ENCODE results near the gene CATSPER1. TPM values are rescaled to one million over a fixed set of nuclear protein-coding genes. Genes with fewer than 3 reads are reported as not detected.

Gene CATSPER1
- total and polyA plus RNA-seq, 2 of the 13 experiments (the other 11 are each of a cell fraction or from before 2014, with no cell fraction given), result 0.17 TPM; not detected in 1

GRCh38 chr11:66012371-66012945 lies 13.8 kb downstream of the CATSPER1 start:
- 52% methylated on average over 6 of the region's 12 CpGs for WGBS (ENCODE audit: low lambda C conversion rate)
- no peak for DNase-seq (ENCODE audit: low spot score)
- Histone ChIP-seq H2AFZ (ENCODE audit: low read length) (no peak overlapping the region), H3K27me3 (ENCODE audit: control insufficient read depth in 1 of 2, insufficient read depth in 2 of 2, low read length in 2 of 2) (peaks cover 9 to 45% of the 10 kb centered on the region in 2 experiments; a peak in 4 of 5 replicates), H3K27ac (ENCODE audit: extremely low read length, insufficient read depth, low read length) (no peak overlapping the region), H3K4me2 (ENCODE audit: low read depth, low read length) (no peak overlapping the region), H3K9ac (ENCODE audit: insufficient read depth, low read depth, low read length) (no peak overlapping the region), H3K4me3 (replicated peaks in 1 of 3; ENCODE audit: insufficient read depth in 1 of 3, low read depth in 2 of 3, low read length in 3 of 3) (no peak overlapping the region), H3K9me3 (ENCODE audit: low read length) (no peaks in the 10 kb centered on the region), H3K79me2 (ENCODE audit: insufficient read depth, low read length) (no peaks in the 10 kb centered on the region), H3K4me1 (ENCODE audit: insufficient read depth, low read length) (peaks cover 6% of the 10 kb centered on the region; the same call in 1 of the 2 replicates), H4K20me1 (ENCODE audit: insufficient read depth, low read length) (no peaks in the 10 kb centered on the region), H3K36me3 (replicated peaks in 1 of 2; ENCODE audit: control insufficient read depth in 1 of 2, insufficient read depth in 2 of 2, low read length in 2 of 2) (no peaks in the 10 kb centered on the region)
- in situ Hi-C loops (cut with HindIII; ENCODE audit: extremely low pct_ligation_motif_present, low pct_unique_long_range_greater_than_20kb) (no loop called here), intact Hi-C loops (cut with micrococcal nuclease; ENCODE audit: unreplicated experiment) (no loop called here)
- BruUV-seq (replicated peaks), result no TSS peak
- FAIRE-seq, result no peak
- TF ChIP-seq ZKSCAN1 (IDR thresholded peaks at IDR 0.05; ENCODE audit: low read length) (no peak), JARID2 (CRISPR knock-in tag; IDR thresholded peaks at IDR 0.05; ENCODE audit: insufficient replicate concordance) (no peak), ZNF784 (CRISPR knock-in tag; IDR thresholded peaks at IDR 0.05; ENCODE audit: borderline replicate concordance) (no peak), ZNF264 (CRISPR knock-in tag; IDR thresholded peaks at IDR 0.05) (no peak), ZFP37 (CRISPR knock-in tag; IDR thresholded peaks at IDR 0.05; ENCODE audit: borderline replicate concordance) (no peak), YY1 (IDR thresholded peaks at IDR 0.05; ENCODE audit: insufficient read depth, insufficient replicate concordance, low read depth, low read length) (no peak), ELK4 (CRISPR knock-in tag; IDR thresholded peaks at IDR 0.05; ENCODE audit: borderline replicate concordance) (no peak), ZNF597 (CRISPR knock-in tag; IDR thresholded peaks at IDR 0.05) (no peak), MEF2D (CRISPR knock-in tag; IDR thresholded peaks at IDR 0.05) (no peak), ZNF30 (CRISPR knock-in tag; IDR thresholded peaks at IDR 0.05) (no peak), ZNF782 (CRISPR knock-in tag; IDR thresholded peaks at IDR 0.05; ENCODE audit: borderline replicate concordance) (no peak), PBX3 (CRISPR knock-in tag; IDR thresholded peaks at IDR 0.05; ENCODE audit: borderline replicate concordance) (no peak), FOSL1 (CRISPR knock-in tag; IDR thresholded peaks at IDR 0.05; ENCODE audit: borderline replicate concordance) (no peak), ELF3 (CRISPR knock-in tag; IDR thresholded peaks at IDR 0.05) (no peak), CENPBD1 (CRISPR knock-in tag; IDR thresholded peaks at IDR 0.05; ENCODE audit: borderline replicate concordance, low read depth) (no peak), GLI4 (CRISPR knock-in tag; IDR thresholded peaks at IDR 0.05; ENCODE audit: borderline replicate concordance) (no peak), ZNF274 (CRISPR knock-in tag; IDR thresholded peaks at IDR 0.05) (no peak)
- no peak for ATAC-seq
- ChIA-PET CTCF (ENCODE audit: low intra/inter-chr PET ratio, low total read pairs) (no interaction called here), POLR2A (interaction anchor here (1.2 kb wide), 1 partner anchor 10 kb away, joined by 3 read pairs; the partner anchor contains the start of genes BANF1 and EIF1AD)
